K562 (cell line): ENCODE data around the gene SLC13A3. TPM values are rescaled to one million over a fixed set of nuclear protein-coding genes. Genes with fewer than 3 reads are reported as not detected.
A peak's percentile ranks its signal among the peaks of the same experiment; 100 is the strongest.

Experiments used
- DPF2 ChIP-seq: fragments of 450-650 bp; IDR thresholded peaks from 2 replicates; pipeline ENCODE4 v1.6.1; 2016
- ELK1 ChIP-seq: sonication (generic); formaldehyde crosslinking; IDR thresholded peaks from 2 replicates; pipeline ENCODE4 v1.8.1; 2022; ENCODE audit warnings: missing genetic modification reagents
- FOXK2 ChIP-seq, 2 experiments: fragments of 450-650 bp; IDR thresholded peaks in 1 of 2; conservative IDR thresholded peaks in 1 of 2; 2 replicates each; pipeline ENCODE4 v1.6.1; 2016; ENCODE audit warnings: low read depth in 2 of 2, mild to moderate bottlenecking in 1 of 2
- FOXO4 ChIP-seq: fragments of 450-650 bp; formaldehyde crosslinking; IDR thresholded peaks from 2 replicates; pipeline ENCODE4 v1.4.0; 2020; ENCODE audit warnings: mild to moderate bottlenecking, moderate library complexity
- GABPB2 ChIP-seq: fragments of 250-450 bp; sonication (Bioruptor Pico); conservative IDR thresholded peaks from 2 replicates; pipeline ENCODE4 v1.5.1; 2021; ENCODE audit warnings: mild to moderate bottlenecking
- HES1 ChIP-seq: fragments of 450-650 bp; IDR thresholded peaks from 2 replicates; pipeline ENCODE4 v1.6.1; 2016; ENCODE audit warnings: low read depth, mild to moderate bottlenecking, moderate library complexity
- HSF4 ChIP-seq: fragments of 250-450 bp; sonication (Bioruptor Pico); IDR thresholded peaks from 2 replicates; pipeline ENCODE4 v2.1.2; 2022; ENCODE audit warnings: mild to moderate bottlenecking, moderate library complexity, borderline replicate concordance
- MNT ChIP-seq, 2 experiments: fragments of 450-650 bp; conservative IDR thresholded peaks; 2 replicates each; pipeline ENCODE4 v1.6.1; 2017; ENCODE audit warnings: mild to moderate bottlenecking in 2 of 2, moderate library complexity in 2 of 2
- NCOA2 ChIP-seq, 2 experiments: fragments of 450-650 bp; IDR thresholded peaks; 2 replicates each; pipeline ENCODE4 v1.6.1; 2018; ENCODE audit warnings: mild to moderate bottlenecking in 2 of 2, moderate library complexity in 1 of 2; ENCODE audit not compliant: partially characterized antibody in 2 of 2
- NCOA4 ChIP-seq: fragments of 450-650 bp; IDR thresholded peaks from 2 replicates; pipeline ENCODE4 v1.6.1; 2018; ENCODE audit warnings: mild to moderate bottlenecking; ENCODE audit not compliant: partially characterized antibody
- RAD21 ChIP-seq, 2 experiments: fragments of 250-450 bp in 1 of 2; fragments of 450-650 bp in 1 of 2; sonication (Bioruptor Pico) in 1 of 2; formaldehyde crosslinking in 1 of 2; IDR thresholded peaks in 1 of 2; conservative IDR thresholded peaks in 1 of 2; 2 replicates each; pipeline versions ENCODE4 v1.4.0 to v1.8.0; 2020 to 2022; ENCODE audit warnings: mild to moderate bottlenecking in 2 of 2, moderate library complexity in 1 of 2
- RBM15 ChIP-seq: fragments of 200-400 bp; formaldehyde crosslinking; IDR thresholded peaks from 2 replicates; pipeline ENCODE4 v1.6.1; 2018; ENCODE audit warnings: mild to moderate bottlenecking, low read length, moderate library complexity; ENCODE audit not compliant: insufficient read depth
- RBM22 ChIP-seq: fragments of 200-400 bp; formaldehyde crosslinking; IDR thresholded peaks from 2 replicates; pipeline ENCODE4 v1.6.1; 2018; ENCODE audit warnings: low read length, low read depth; ENCODE audit not compliant: poor library complexity, severe bottlenecking
- SMAD4 ChIP-seq: fragments of 250-450 bp; sonication (Bioruptor Pico); conservative IDR thresholded peaks from 2 replicates; pipeline ENCODE4 v1.8.0; 2021; ENCODE audit warnings: inconsistent platforms, mild to moderate bottlenecking, moderate library complexity
- STAT5B ChIP-seq: fragments of 250-450 bp; sonication (Bioruptor Pico); IDR thresholded peaks from 2 replicates; pipeline ENCODE4 v1.8.0; 2021; ENCODE audit warnings: mild to moderate bottlenecking, inconsistent platforms
- TCF3 ChIP-seq: sonication (generic); formaldehyde crosslinking; IDR thresholded peaks from 2 replicates; pipeline ENCODE4 v1.4.0; 2020; ENCODE audit warnings: mild to moderate bottlenecking, missing genetic modification reagents
- ZNF184 ChIP-seq: sonication (generic); formaldehyde crosslinking; IDR thresholded peaks from 2 replicates; pipeline ENCODE4 v1.5.0; 2020; ENCODE audit warnings: missing genetic modification reagents
- ZNF263 ChIP-seq: sonication (generic); formaldehyde crosslinking; IDR thresholded peaks from 2 replicates; pipeline ENCODE4 v1.8.0; 2022; ENCODE audit warnings: mild to moderate bottlenecking, missing genetic modification reagents, borderline replicate concordance
- ZNF398 ChIP-seq: fragments of 250-450 bp; sonication (Bioruptor Pico); IDR thresholded peaks from 2 replicates; pipeline ENCODE4 v1.8.0; 2021; ENCODE audit warnings: moderate library complexity, mild to moderate bottlenecking, inconsistent platforms
- ZNF431 ChIP-seq: sonication (generic); formaldehyde crosslinking; IDR thresholded peaks from 2 replicates; pipeline ENCODE4 v1.8.0; 2022; ENCODE audit warnings: mild to moderate bottlenecking, missing genetic modification reagents
- ZNF766 ChIP-seq: fragments of 200-800 bp; sonication (Bioruptor generic); conservative IDR thresholded peaks from 2 replicates; pipeline ENCODE4 v1.6.1; 2016; ENCODE audit warnings: missing genetic modification characterization, missing compliant biosample characterization
- polyA plus RNA-seq, 8 experiments: library from polyadenylated mRNA; depleted of rRNA in 4 of 8; stranded (reverse) in 5 of 8; unstranded in 3 of 8; fragments of >200 nt; fragmentation: Nextera tagmentation in 2 of 8; fragmentation: Illumina TruSeq in 1 of 8; extraction: Ambion mirVana in 2 of 8; extraction: Trizol in 1 of 8; gene quantifications; 2 replicates each; pipeline versions ENCODE4 v1.2.1 to v1.2.3, GENCODE V29; 2011 to 2014; ENCODE audit warnings: inconsistent platforms in 1 of 8, missing spikeins in 1 of 8
- total RNA-seq, 7 experiments: library from RNA; depleted of rRNA in 6 of 7; stranded (reverse); fragments of >200 nt in 6 of 7; fragmentation: Illumina TruSeq in 2 of 7; extraction: Trizol in 2 of 7; gene quantifications; 2 replicates each; pipeline versions ENCODE4 v1.2.1 to v1.2.3, GENCODE V29; 2011 to 2021; ENCODE audit warnings: low replicate concordance in 1 of 7

SLC13A3 gene
- total and polyA plus RNA-seq, 9 of the 15 experiments (the other 6 are each of a cell fraction or from before 2014, with no cell fraction given) = 5.5 to 16.4 (median 8.5) TPM

GRCh38 chr20:46689082-46689753, 38.0 kb upstream of the SLC13A3 start, which contains the start of gene TP53RK (continued):
- TF ChIP-seq FOXO4 (no peak), DPF2 (no peak), NCOA2 (IDR thresholded peaks at IDR 0.05; ENCODE audit: partially characterized antibody in 2 of 2) (no peak), MNT (conservative IDR thresholded peaks at IDR 0.05) (peak in 1 of 2 experiments; percentile 82; a peak in 2 of 4 replicates), NCOA4 (no peak), ELK1 (CRISPR knock-in tag) (no peak), ZNF431 (CRISPR knock-in tag) (no peak), GABPB2 (no peak), STAT5B (no peak), ZNF398 (CRISPR knock-in tag) (no peak), HSF4 (CRISPR knock-in tag) (no peak), ZNF263 (CRISPR knock-in tag) (no peak), RAD21 (CRISPR knock-in tag; conservative IDR thresholded peaks at IDR 0.05 in 1 of 2, IDR thresholded peaks at IDR 0.05 in 1 of 2) (no peak), TCF3 (CRISPR knock-in tag) (no peak; the same call in 1 of the 2 replicates), RBM22 (peak; percentile 61), SMAD4 (CRISPR knock-in tag) (0 out of 2 replicates have a peak, but pooled peaks have one; percentile 52), ZNF184 (CRISPR knock-in tag) (no peak), RBM15 (no peak), ZNF766 (CRISPR knock-in tag) (no peak), HES1 (no peak), FOXK2 (conservative IDR thresholded peaks at IDR 0.05 in 1 of 2, IDR thresholded peaks at IDR 0.05 in 1 of 2; ENCODE audit: low read depth in 2 of 2) (0 out of 4 replicates have a peak, but pooled peaks of 1 of the 2 experiments have one; percentile 20)
